OCI-LY1 (cell line): ENCODE results near the gene KCNG3.

Experiments
- H2AFZ ChIP-seq: fragments of 200-600 bp; sonication (generic), shearing (Covaris generic); 2 replicates; pipeline ENCODE4 v1.6.0; 2014; ENCODE audit warnings: antibody characterized with exemption, mild to moderate bottlenecking, low read length
- H3F3A ChIP-seq: fragments of 200-600 bp; sonication (generic), shearing (Covaris generic); 2 replicates; pipeline ENCODE4 v1.6.0; 2014; ENCODE audit warnings: mild to moderate bottlenecking, antibody characterized with exemption, low read length, moderate library complexity; ENCODE audit not compliant: insufficient read depth
- H3K27ac ChIP-seq: fragments of 200-600 bp; sonication (generic); 2 replicates; pipeline ENCODE4 v1.5.1; 2014; ENCODE audit warnings: low read length, mixed run types, mild to moderate bottlenecking, low read depth; ENCODE audit not compliant: poor library complexity, severe bottlenecking
- H3K27me3 ChIP-seq: fragments of 200-600 bp; sonication (generic); 2 replicates; pipeline ENCODE4 v1.6.0; 2014; ENCODE audit warnings: antibody characterized with exemption, mild to moderate bottlenecking, low read length, moderate library complexity; ENCODE audit not compliant: insufficient read depth
- H3K36me3 ChIP-seq: fragments of 200-600 bp; sonication (generic); 2 replicates; pipeline ENCODE4 v1.6.1; 2014; ENCODE audit warnings: mild to moderate bottlenecking, antibody characterized with exemption, low read length, moderate library complexity, mixed read lengths; ENCODE audit not compliant: insufficient read depth
- H3K4me1 ChIP-seq: fragments of 200-600 bp; sonication (generic); 2 replicates; pipeline ENCODE4 v1.5.1; 2014; ENCODE audit warnings: mild to moderate bottlenecking, low read length, moderate library complexity; ENCODE audit not compliant: insufficient read depth, severe bottlenecking
- H3K4me2 ChIP-seq: fragments of 200-600 bp; sonication (generic), shearing (Covaris generic); 2 replicates; pipeline ENCODE4 v1.6.1; 2014; ENCODE audit warnings: low read length
- H3K4me3 ChIP-seq: fragments of 200-600 bp; sonication (generic); 2 replicates; pipeline ENCODE4 v1.5.1; 2014; ENCODE audit warnings: low read length, low read depth, mild to moderate bottlenecking, mixed read lengths; ENCODE audit not compliant: poor library complexity, severe bottlenecking
- H3K79me2 ChIP-seq: fragments of 200-600 bp; shearing (Covaris generic); 2 replicates; pipeline ENCODE4 v1.6.1; 2016; ENCODE audit warnings: mixed run types, low read length, mixed read lengths; ENCODE audit not compliant: insufficient read depth
- H3K9ac ChIP-seq: fragments of 200-600 bp; sonication (generic), shearing (Covaris generic); 2 replicates; pipeline ENCODE4 v1.6.1; 2014; ENCODE audit warnings: mild to moderate bottlenecking, low read length, mixed read lengths
- H3K9me2 ChIP-seq: fragments of 200-600 bp; sonication (generic), shearing (Covaris generic); 2 replicates; pipeline ENCODE4 v1.6.1; 2014; ENCODE audit warnings: low read depth, mild to moderate bottlenecking, low read length, mixed read lengths
- H3K9me3 ChIP-seq: fragments of 200-600 bp; shearing (Covaris generic); 2 replicates; pipeline ENCODE4 v1.6.1; 2014; ENCODE audit warnings: low read length, mixed read lengths
- H4K20me1 ChIP-seq: fragments of 200-600 bp; sonication (generic), shearing (Covaris generic); 2 replicates; pipeline ENCODE4 v1.6.0; 2016; ENCODE audit warnings: mild to moderate bottlenecking, low read length; ENCODE audit not compliant: insufficient read depth
- CTCF ChIP-seq: fragments of 200-600 bp; sonication (generic), shearing (Covaris generic); IDR thresholded peaks from 2 replicates; pipeline ENCODE4 v1.5.1; 2017; ENCODE audit warnings: mild to moderate bottlenecking, antibody characterized with exemption, low read length, moderate library complexity, mixed read lengths
- EZH2 ChIP-seq: fragments of 200-600 bp; sonication (generic), shearing (Covaris generic); IDR thresholded peaks from 2 replicates; pipeline ENCODE4 v1.8.0; 2017; ENCODE audit warnings: borderline replicate concordance, mixed run types, mild to moderate bottlenecking, antibody characterized with exemption, low read length, moderate library complexity, mixed read lengths

Gene KCNG3

GRCh38 chr2:42510608-42511243, 16.9 kb upstream of the KCNG3 start:
- Histone ChIP-seq H3K36me3 (no peaks in the 10 kb centered on the region), H3K27me3 (no peaks in the 10 kb centered on the region), H3F3A (no peaks in the 10 kb centered on the region), H4K20me1 (no peaks in the 10 kb centered on the region), H3K4me1 (peaks cover 8% of the 10 kb centered on the region), H3K9ac (no peak overlapping the region), H3K4me2 (no peak overlapping the region), H3K27ac (no peak overlapping the region), H3K4me3 (no peak overlapping the region), H3K9me2 (no peaks in the 10 kb centered on the region), H3K9me3 (no peaks in the 10 kb centered on the region), H2AFZ (no peak overlapping the region), H3K79me2 (no peaks in the 10 kb centered on the region)
- no peak for TF ChIP-seq CTCF
- no peak for TF ChIP-seq EZH2

- Histone ChIP-seq H3K9me3 (no peaks in the 10 kb centered on the region), H3K9me2 (no peaks in the 10 kb centered on the region), H3F3A (no peaks in the 10 kb centered on the region), H3K27ac (no peak overlapping the region), H3K4me2 (no peak overlapping the region), H3K4me1 (peaks cover 8% of the 10 kb centered on the region), H4K20me1 (no peaks in the 10 kb centered on the region), H3K36me3 (no peaks in the 10 kb centered on the region), H3K4me3 (no peak overlapping the region), H3K27me3 (no peaks in the 10 kb centered on the region), H2AFZ (no peak overlapping the region), H3K9ac (no peak overlapping the region), H3K79me2 (no peaks in the 10 kb centered on the region)
- TF ChIP-seq CTCF (no peak), EZH2 (no peak)
Measured at GRCh38 chr2:42510191-42510590, 16.4 kb upstream of the KCNG3 start.

GRCh38 chr2:42504364-42505230, 10.8 kb upstream of the KCNG3 start:
- no peak overlapping the region for H3K4me2 ChIP-seq
- no peak overlapping the region for H3K4me3 ChIP-seq
- no peaks in the 10 kb centered on the region for H3K9me2 ChIP-seq

More at GRCh38 chr2:42504364-42505230, 10.8 kb upstream of the KCNG3 start:
- H3K9me3 ChIP-seq = 0 out of 2 replicates have a peak, but pooled peaks cover 4% of the 10 kb centered on the region
- H3K27me3 ChIP-seq = no peaks in the 10 kb centered on the region
- H3K79me2 ChIP-seq = no peaks in the 10 kb centered on the region
- peaks cover 6% of the 10 kb centered on the region; the same call in 1 of the 2 replicates for H3K36me3 ChIP-seq
- no peak overlapping the region for H2AFZ ChIP-seq
- H3F3A ChIP-seq = no peaks in the 10 kb centered on the region
- no peak overlapping the region for H3K9ac ChIP-seq
- H4K20me1 ChIP-seq = no peaks in the 10 kb centered on the region
- H3K27ac ChIP-seq = no peak overlapping the region
- TF ChIP-seq CTCF (no peak), EZH2 (no peak)
- no peaks in the 10 kb centered on the region for H3K4me1 ChIP-seq
